CD4-positive, CD25-positive, alpha-beta regulatory T cell (primary cell): ENCODE data around the gene SLC38A8. TPM values are rescaled to one million over a fixed set of nuclear protein-coding genes. Genes with fewer than 3 reads are reported as not detected.

Source experiments
- ATAC-seq, 2 donors: fragments of 150-1000 bp; cut with Tn5 transposase; one replicate each; pipeline ENCODE4 v1.10.0; 2021; ENCODE audit warnings: low read depth in 2 of 2, moderate number of reproducible peaks in 2 of 2, moderate library complexity in 1 of 2
- DNase-seq, 3 donors: peaks; one replicate each; pipeline versions ENCODE4 v3.0.0 to v3.0.0-alpha.2; 2012 to 2022; ENCODE audit warnings: mixed read lengths in 1 of 3
- H3K27ac ChIP-seq: one replicate; pipeline ENCODE4 v1.7.0; 2013; ENCODE audit warnings: mild to moderate bottlenecking, low read length; ENCODE audit not compliant: insufficient read depth, poor library complexity, severe bottlenecking
- H3K27me3 ChIP-seq: one replicate; pipeline ENCODE4 v1.7.0; 2013; ENCODE audit warnings: low read length; ENCODE audit not compliant: control insufficient read depth, insufficient read depth
- H3K36me3 ChIP-seq: one replicate; pipeline ENCODE4 v1.7.0; 2013; ENCODE audit warnings: mild to moderate bottlenecking, low read length, moderate library complexity; ENCODE audit not compliant: control insufficient read depth, insufficient read depth
- H3K4me1 ChIP-seq: 2 replicates; pipeline ENCODE4 v1.7.0; 2013; ENCODE audit warnings: mild to moderate bottlenecking, low read length; ENCODE audit not compliant: insufficient read depth, control insufficient read depth, poor library complexity, severe bottlenecking
- H3K4me3 ChIP-seq: one replicate; pipeline ENCODE4 v1.7.0; 2013; ENCODE audit warnings: low read depth, mild to moderate bottlenecking, low read length, moderate library complexity
- H3K9me3 ChIP-seq, 2 experiments: 1 replicate in 1 of 2; 2 replicates in 1 of 2; pipeline ENCODE4 v1.7.0; 2013; ENCODE audit warnings: low read length in 2 of 2, mild to moderate bottlenecking in 1 of 2, moderate library complexity in 1 of 2; ENCODE audit not compliant: control insufficient read depth in 2 of 2
- H3K27ac Mint-ChIP-seq, 3 donors: one replicate each; pipeline ENCODE4 v1.8.0; 2020 to 2022; ENCODE audit warnings: mild to moderate bottlenecking in 3 of 3, mixed read lengths in 3 of 3, moderate library complexity in 2 of 3
- H3K27me3 Mint-ChIP-seq: one replicate; pipeline ENCODE4 v1.8.0; 2022; ENCODE audit warnings: mild to moderate bottlenecking, mixed read lengths
- H3K36me3 Mint-ChIP-seq: one replicate; pipeline ENCODE4 v1.8.0; 2020; ENCODE audit warnings: mixed read lengths
- H3K4me1 Mint-ChIP-seq, 4 donors: one replicate each; pipeline ENCODE4 v1.8.0; 2020 to 2022; ENCODE audit warnings: mixed read lengths in 4 of 4, mild to moderate bottlenecking in 1 of 4
- H3K4me3 Mint-ChIP-seq, 4 donors: one replicate each; pipeline ENCODE4 v1.8.0; 2020 to 2022; ENCODE audit warnings: mild to moderate bottlenecking in 4 of 4, mixed read lengths in 4 of 4, moderate library complexity in 3 of 4
- H3K9me3 Mint-ChIP-seq, 7 donors: one replicate each; pipeline ENCODE4 v1.8.0; 2020 to 2022; ENCODE audit warnings: mixed read lengths in 7 of 7, mild to moderate bottlenecking in 3 of 7, moderate library complexity in 2 of 7
- polyA plus RNA-seq, 4 donors: library from polyadenylated mRNA; unstranded; fragments of 300-500 nt; fragmentation: Illumina TruSeq; gene quantifications; one replicate each; pipeline ENCODE4 v1.2.3, GENCODE V29; 2021
- total RNA-seq: library from RNA; stranded (reverse); gene quantifications from one replicate; pipeline ENCODE4 v1.2.3, GENCODE V29; 2022

Gene SLC38A8
- total and polyA plus RNA-seq, 5 donors from 2014 or later = not detected

- Histone ChIP-seq H3K4me3 (no peak overlapping the region), H3K27me3 (no peaks in the 10 kb centered on the region), H3K27ac (no peak overlapping the region), H3K36me3 (no peaks in the 10 kb centered on the region), H3K4me1 (peaks cover 3% of the 10 kb centered on the region), H3K9me3 (no peaks in the 10 kb centered on the region)
- DNase-seq = no peak
- Mint-ChIP-seq H3K27ac (no peak overlapping the region), H3K9me3 (no peaks in the 10 kb centered on the region), H3K4me3 (peak overlapping the region in 1 of 4 donors; percentile 52), H3K4me1 (peaks cover 0 to 3% (median 0%) of the 10 kb centered on the region in 4 donors), H3K27me3 (peaks cover 14% of the 10 kb centered on the region), H3K36me3 (no peaks in the 10 kb centered on the region)
- no peak for ATAC-seq
Measured at GRCh38 chr16:83969771-83970429, 72.7 kb downstream of the SLC38A8 start.

- H3K4me1 Mint-ChIP-seq = peaks cover 0 to 3% (median 0%) of the 10 kb centered on the region in 4 donors
- Histone ChIP-seq H3K27me3 (no peaks in the 10 kb centered on the region), H3K4me3 (no peak overlapping the region), H3K36me3 (no peaks in the 10 kb centered on the region), H3K4me1 (peaks cover 3% of the 10 kb centered on the region), H3K9me3 (no peaks in the 10 kb centered on the region), H3K27ac (no peak overlapping the region)
- no peaks in the 10 kb centered on the region for H3K9me3 Mint-ChIP-seq
- H3K27ac Mint-ChIP-seq = peak overlapping the region in 1 of 3 donors; percentile 48
- no peak for ATAC-seq
- H3K27me3 Mint-ChIP-seq = peaks cover 14% of the 10 kb centered on the region
- H3K4me3 Mint-ChIP-seq = no peak overlapping the region
- H3K36me3 Mint-ChIP-seq = no peaks in the 10 kb centered on the region
- no peak for DNase-seq
Measured at GRCh38 chr16:83968891-83969649, 73.5 kb downstream of the SLC38A8 start.

- H3K27me3 ChIP-seq = no peaks in the 10 kb centered on the region
- H3K27ac Mint-ChIP-seq = no peak overlapping the region
- H3K4me3 Mint-ChIP-seq = no peak overlapping the region
- peaks cover 3% of the 10 kb centered on the region for H3K4me1 ChIP-seq
- H3K36me3 ChIP-seq = no peaks in the 10 kb centered on the region
- DNase-seq = no peak
- H3K9me3 Mint-ChIP-seq = no peaks in the 10 kb centered on the region
- H3K4me1 Mint-ChIP-seq = peaks cover 0 to 3% (median 0%) of the 10 kb centered on the region in 4 donors
- H3K4me3 ChIP-seq = no peak overlapping the region
- H3K9me3 ChIP-seq = no peaks in the 10 kb centered on the region
- H3K36me3 Mint-ChIP-seq = no peaks in the 10 kb centered on the region
- H3K27me3 Mint-ChIP-seq = peaks cover 14% of the 10 kb centered on the region
- no peak overlapping the region for H3K27ac ChIP-seq
- ATAC-seq = no peak
Measured at GRCh38 chr16:83968306-83968851, 74.2 kb downstream of the SLC38A8 start.

- no peak within 1 kb of the TSS for H3K27ac ChIP-seq
- H3K36me3 ChIP-seq = no peaks in the 10 kb centered on the region
- no peaks in the 10 kb centered on the region for H3K36me3 Mint-ChIP-seq
- peaks cover 14% of the 10 kb centered on the region for H3K27me3 Mint-ChIP-seq
- no peak within 1 kb of the TSS for H3K27ac Mint-ChIP-seq
- peak within 1 kb of the TSS in 1 of 4 donors; percentile 50 for H3K4me3 Mint-ChIP-seq
- ATAC-seq = no peak
- DNase-seq = no peak
- H3K9me3 ChIP-seq = no peaks in the 10 kb centered on the region
- peaks cover 0 to 3% (median 0%) of the 10 kb centered on the region in 4 donors for H3K4me1 Mint-ChIP-seq
- peaks cover 3% of the 10 kb centered on the region for H3K4me1 ChIP-seq
- no peaks in the 10 kb centered on the region for H3K27me3 ChIP-seq
- no peaks in the 10 kb centered on the region for H3K9me3 Mint-ChIP-seq
- H3K4me3 ChIP-seq = no peak within 1 kb of the TSS
Measured at GRCh38 chr16:83967838-83968305, 74.7 kb downstream of the SLC38A8 start, which contains the start of gene NECAB2. Gene NECAB2, plus strand, starts transcription at chr16:83968244. Its CDS starts 405 bp downstream, at chr16:83968649.

DNA sequence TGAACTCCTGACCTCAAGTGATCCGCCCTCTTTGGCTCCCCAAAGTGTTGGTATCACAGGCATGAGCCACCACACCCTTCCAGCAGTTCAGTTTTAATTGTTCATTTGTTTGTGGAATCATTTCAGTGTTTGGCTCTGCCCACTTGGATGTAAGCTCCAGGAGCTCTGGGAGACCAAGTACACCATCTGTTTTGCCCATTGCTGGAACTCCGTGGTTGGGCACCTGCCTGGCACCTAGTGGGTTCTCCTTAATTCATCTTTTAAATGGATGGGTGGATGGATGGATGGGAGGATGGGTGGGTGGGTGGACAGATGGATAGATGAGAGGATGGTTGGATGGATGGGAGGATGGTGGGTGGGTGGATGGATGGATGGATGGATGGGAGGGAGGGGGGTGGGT, 75.5 kb downstream of the SLC38A8 start:
- no peaks in the 10 kb centered on the region for H3K36me3 Mint-ChIP-seq
- H3K4me1 Mint-ChIP-seq = peaks cover 0 to 3% (median 0%) of the 10 kb centered on the region in 4 donors
- H3K4me3 Mint-ChIP-seq = no peak overlapping the region
- H3K27me3 ChIP-seq = no peaks in the 10 kb centered on the region
- no peak overlapping the region for H3K27ac ChIP-seq
- peaks cover 14% of the 10 kb centered on the region for H3K27me3 Mint-ChIP-seq
- H3K9me3 ChIP-seq = no peaks in the 10 kb centered on the region
- H3K4me1 ChIP-seq = peaks cover 3% of the 10 kb centered on the region
- H3K9me3 Mint-ChIP-seq = no peaks in the 10 kb centered on the region
- no peak overlapping the region for H3K27ac Mint-ChIP-seq
- DNase-seq (no peak), ATAC-seq (no peak)
- no peak overlapping the region for H3K4me3 ChIP-seq
- no peaks in the 10 kb centered on the region for H3K36me3 ChIP-seq

GRCh38 chr16:83966153-83966696, 76.4 kb downstream of the SLC38A8 start:
- Mint-ChIP-seq H3K27me3 (peaks cover 14% of the 10 kb centered on the region), H3K36me3 (no peaks in the 10 kb centered on the region), H3K4me3 (no peak overlapping the region), H3K9me3 (no peaks in the 10 kb centered on the region), H3K27ac (no peak overlapping the region), H3K4me1 (peaks cover 0 to 3% (median 0%) of the 10 kb centered on the region in 4 donors)
- Histone ChIP-seq H3K27me3 (no peaks in the 10 kb centered on the region), H3K4me3 (no peak overlapping the region), H3K9me3 (no peaks in the 10 kb centered on the region), H3K27ac (no peak overlapping the region), H3K36me3 (no peaks in the 10 kb centered on the region), H3K4me1 (peaks cover 3% of the 10 kb centered on the region)
- ATAC-seq (no peak), DNase-seq (no peak)

DNA sequence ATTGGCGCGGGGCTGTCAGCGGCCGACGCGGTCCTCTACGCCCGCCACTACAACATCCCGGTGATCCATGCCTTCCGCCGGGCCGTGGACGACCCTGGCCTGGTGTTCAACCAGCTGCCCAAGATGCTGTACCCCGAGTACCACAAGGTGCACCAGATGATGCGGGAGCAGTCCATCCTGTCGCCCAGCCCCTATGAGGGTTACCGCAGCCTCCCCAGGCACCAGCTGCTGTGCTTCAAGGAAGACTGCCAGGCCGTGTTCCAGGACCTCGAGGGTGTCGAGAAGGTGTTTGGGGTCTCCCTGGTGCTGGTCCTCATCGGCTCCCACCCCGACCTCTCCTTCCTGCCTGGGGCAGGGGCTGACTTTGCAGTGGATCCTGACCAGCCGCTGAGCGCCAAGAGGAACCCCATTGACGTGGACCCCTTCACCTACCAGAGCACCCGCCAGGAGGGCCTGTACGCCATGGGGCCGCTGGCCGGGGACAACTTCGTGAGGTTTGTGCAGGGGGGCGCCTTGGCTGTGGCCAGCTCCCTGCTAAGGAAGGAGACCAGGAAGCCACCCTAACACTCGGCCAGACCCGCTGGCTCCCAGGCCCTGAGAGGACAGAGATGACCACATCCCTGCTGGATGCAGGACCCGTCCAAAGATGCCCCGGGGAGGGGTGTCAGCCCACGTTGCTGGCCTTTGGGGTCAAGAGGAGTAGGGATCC, 77.0 kb downstream of the SLC38A8 start:
- H3K36me3 Mint-ChIP-seq = no peaks in the 10 kb centered on the region
- H3K4me3 Mint-ChIP-seq = no peak overlapping the region
- H3K4me1 Mint-ChIP-seq = peaks cover 0 to 3% (median 0%) of the 10 kb centered on the region in 4 donors
- H3K4me1 ChIP-seq = peaks cover 3% of the 10 kb centered on the region
- no peak overlapping the region for H3K27ac Mint-ChIP-seq
- no peaks in the 10 kb centered on the region for H3K36me3 ChIP-seq
- H3K27me3 Mint-ChIP-seq = peaks cover 14% of the 10 kb centered on the region
- H3K4me3 ChIP-seq = no peak overlapping the region
- ATAC-seq = no peak
- no peak overlapping the region for H3K27ac ChIP-seq
- no peaks in the 10 kb centered on the region for H3K9me3 Mint-ChIP-seq
- no peak for DNase-seq
- H3K27me3 ChIP-seq = no peaks in the 10 kb centered on the region
- H3K9me3 ChIP-seq = no peaks in the 10 kb centered on the region
